Cortex of kidney (tissue), 1 donor: ENCODE results near the gene MEGF6.

Source experiments
- DNase-seq: peaks from one replicate; lab custom pipeline; 2025; lab: John Stamatoyannopoulos, UW

MEGF6 gene

GRCh38 chr1:3555131-3555920 lies 56.0 kb downstream of the MEGF6 start:
- DNase-seq, result no peak

- DNase-seq, result no peak
These were observed 57.4 kb downstream of the MEGF6 start for GRCh38 chr1:3553940-3554223.

- DNase-seq, result no peak
These were observed 58.0 kb downstream of the MEGF6 start for GRCh38 chr1:3553166-3553939.

- no peak for DNase-seq
These were observed 58.6 kb downstream of the MEGF6 start for GRCh38 chr1:3552751-3553150.

GRCh38 chr1:3552176-3552575 lies 59.1 kb downstream of the MEGF6 start:
- no peak for DNase-seq

- no peak for DNase-seq
These were observed 59.6 kb downstream of the MEGF6 start for GRCh38 chr1:3551711-3552110.

- no peak for DNase-seq
These were observed 60.0 kb downstream of the MEGF6 start for GRCh38 chr1:3551290-3551678.

- DNase-seq, result no peak
These were observed 60.6 kb downstream of the MEGF6 start for GRCh38 chr1:3550511-3551289.

GRCh38 chr1:3548895-3549294 lies 62.4 kb downstream of the MEGF6 start:
- DNase-seq, result no peak

- no peak for DNase-seq
These were observed 63.0 kb downstream of the MEGF6 start for GRCh38 chr1:3548156-3548893.

- DNase-seq, result no peak
These were observed 64.0 kb downstream of the MEGF6 start for GRCh38 chr1:3547055-3548005.

- DNase-seq, result no peak
These were observed 65.3 kb downstream of the MEGF6 start for GRCh38 chr1:3546048-3546384.

GRCh38 chr1:3545363-3546047 lies 65.8 kb downstream of the MEGF6 start:
- no peak for DNase-seq

GRCh38 chr1:3544040-3544977 lies 67.0 kb downstream of the MEGF6 start:
- DNase-seq, result no peak

GRCh38 chr1:3543076-3544039 lies 68.0 kb downstream of the MEGF6 start:
- DNase-seq, result no peak

GRCh38 chr1:3542676-3543075 lies 68.6 kb downstream of the MEGF6 start:
- DNase-seq, result no peak

GRCh38 chr1:3541936-3542335 lies 69.4 kb downstream of the MEGF6 start:
- no peak for DNase-seq

GRCh38 chr1:3541465-3541864 lies 69.8 kb downstream of the MEGF6 start:
- DNase-seq, result no peak
